HepG2 (cell line): Measurements from ENCODE around the gene HCFC1R1. TPM values are rescaled to one million over a fixed set of nuclear protein-coding genes. Genes with fewer than 3 reads are reported as not detected.
A peak's percentile ranks its signal among the peaks of the same experiment; 100 is the strongest.

Experiments used
- DMAP1 ChIP-seq: IDR thresholded peaks from 2 replicates; pipeline ENCODE4 v1.6.1; 2016
- GABPB1 ChIP-seq: IDR thresholded peaks from 2 replicates; pipeline ENCODE4 v1.6.1; 2016; ENCODE audit warnings: mild to moderate bottlenecking, missing genetic modification reagents, moderate library complexity, missing compliant biosample characterization
- GFI1 ChIP-seq: sonication (generic); formaldehyde crosslinking; IDR thresholded peaks from 2 replicates; pipeline ENCODE4 v1.5.0; 2020; ENCODE audit warnings: missing genetic modification reagents, mild to moderate bottlenecking, borderline replicate concordance
- MAF1 ChIP-seq: sonication (generic); formaldehyde crosslinking; IDR thresholded peaks from 2 replicates; pipeline ENCODE4 v1.5.0; 2020; ENCODE audit warnings: missing genetic modification reagents, borderline replicate concordance
- MIER3 ChIP-seq: IDR thresholded peaks from 2 replicates; pipeline ENCODE4 v1.6.1; 2016; ENCODE audit warnings: missing compliant biosample characterization, borderline replicate concordance
- NFIC ChIP-seq: IDR thresholded peaks from 2 replicates; pipeline ENCODE4 v1.6.1; 2012; ENCODE audit warnings: mild to moderate bottlenecking, low read length, inconsistent platforms
- ONECUT2 ChIP-seq: sonication (generic); formaldehyde crosslinking; IDR thresholded peaks from 2 replicates; pipeline ENCODE4 v1.4.0; 2020; ENCODE audit warnings: missing genetic modification reagents
- TBX2 ChIP-seq: sonication (generic); formaldehyde crosslinking; IDR thresholded peaks from 2 replicates; pipeline ENCODE4 v1.5.0; 2020; ENCODE audit warnings: missing genetic modification reagents, mild to moderate bottlenecking, borderline replicate concordance
- XBP1 ChIP-seq: sonication (generic); formaldehyde crosslinking; IDR thresholded peaks from 2 replicates; pipeline ENCODE4 v1.5.0; 2020; ENCODE audit warnings: missing genetic modification reagents
- ZFP37 ChIP-seq: sonication (generic); formaldehyde crosslinking; IDR thresholded peaks from 2 replicates; pipeline ENCODE4 v1.4.0; 2020; ENCODE audit warnings: missing genetic modification reagents, borderline replicate concordance
- ZNF20 ChIP-seq: sonication (generic); formaldehyde crosslinking; IDR thresholded peaks from 2 replicates; pipeline ENCODE4 v1.4.0; 2020; ENCODE audit warnings: mild to moderate bottlenecking, moderate library complexity, missing genetic modification reagents
- ZNF292 ChIP-seq: sonication (generic); formaldehyde crosslinking; IDR thresholded peaks from 2 replicates; pipeline ENCODE4 v1.8.1; 2022; ENCODE audit warnings: mild to moderate bottlenecking, low read depth, missing genetic modification reagents, borderline replicate concordance
- ZNF432 ChIP-seq: sonication (generic); formaldehyde crosslinking; IDR thresholded peaks from 2 replicates; pipeline ENCODE4 v1.5.0; 2020; ENCODE audit warnings: missing genetic modification reagents, mild to moderate bottlenecking, borderline replicate concordance
- ZNF501 ChIP-seq: sonication (generic); formaldehyde crosslinking; IDR thresholded peaks from 2 replicates; pipeline ENCODE4 v1.5.1; 2020; ENCODE audit warnings: mild to moderate bottlenecking, moderate library complexity, missing genetic modification reagents
- ZNF567 ChIP-seq: sonication (generic); formaldehyde crosslinking; IDR thresholded peaks from 2 replicates; pipeline ENCODE4 v1.8.1; 2023; ENCODE audit warnings: mild to moderate bottlenecking, missing genetic modification reagents, borderline replicate concordance
- ZNF878 ChIP-seq: sonication (generic); formaldehyde crosslinking; IDR thresholded peaks from 2 replicates; pipeline ENCODE4 v1.8.1; 2023; ENCODE audit warnings: mild to moderate bottlenecking, missing genetic modification reagents, moderate library complexity
- ZSCAN22 ChIP-seq: sonication (generic); formaldehyde crosslinking; IDR thresholded peaks from 2 replicates; pipeline ENCODE4 v1.4.0; 2020; ENCODE audit warnings: mild to moderate bottlenecking, missing genetic modification reagents
- ZSCAN9 ChIP-seq: IDR thresholded peaks from 2 replicates; pipeline ENCODE4 v1.6.1; 2016; ENCODE audit warnings: borderline replicate concordance
- polyA plus RNA-seq, 8 experiments: library from polyadenylated mRNA; depleted of rRNA in 3 of 8; stranded (reverse) in 7 of 8; unstranded in 1 of 8; fragments of >200 nt; fragmentation: Illumina TruSeq in 4 of 8; extraction: Trizol in 4 of 8; gene quantifications; 2 replicates each; pipeline versions ENCODE4 v1.2.1 to v1.2.3, GENCODE V29; 2011 to 2016; ENCODE audit warnings: low read depth in 4 of 8, missing spikeins in 1 of 8, mixed read lengths in 1 of 8; ENCODE audit not compliant: insufficient read depth in 1 of 8
- total RNA-seq, 5 experiments: library from RNA; depleted of rRNA; stranded (reverse); fragments of >200 nt; fragmentation: Illumina TruSeq; extraction: Trizol; gene quantifications; 2 replicates each; pipeline ENCODE4 v1.2.3, GENCODE V29; 2016; ENCODE audit warnings: low read depth in 1 of 5
- TF ChIP-seq, protein P1 (sequence below): sonication (generic); formaldehyde crosslinking; IDR thresholded peaks from 2 replicates; pipeline ENCODE4 v1.5.0; 2020; ENCODE audit warnings: mild to moderate bottlenecking, low read depth, missing genetic modification reagents, borderline replicate concordance
- TF ChIP-seq, protein P2 (sequence below): sonication (generic); formaldehyde crosslinking; IDR thresholded peaks from 2 replicates; pipeline ENCODE4 v1.5.0; 2020; ENCODE audit warnings: missing genetic modification reagents
- TF ChIP-seq, protein P3 (sequence below): sonication (generic); formaldehyde crosslinking; conservative IDR thresholded peaks from 2 replicates; pipeline ENCODE4 v1.4.0; 2020; ENCODE audit warnings: missing genetic modification reagents
- TF ChIP-seq, protein P4 (sequence below): sonication (generic); formaldehyde crosslinking; IDR thresholded peaks from 2 replicates; pipeline ENCODE4 v1.9.0; 2021; ENCODE audit warnings: missing genetic modification reagents, borderline replicate concordance
- TF ChIP-seq, protein P5 (sequence below): sonication (generic); formaldehyde crosslinking; IDR thresholded peaks from 2 replicates; pipeline ENCODE4 v1.4.0; 2020; ENCODE audit warnings: mild to moderate bottlenecking, low read depth, missing genetic modification reagents

The HCFC1R1 gene
- total and polyA plus RNA-seq, 2 of the 13 experiments (the other 11 are each of a cell fraction or from before 2014, with no cell fraction given) = 13.8 to 16.1 TPM

DNA sequence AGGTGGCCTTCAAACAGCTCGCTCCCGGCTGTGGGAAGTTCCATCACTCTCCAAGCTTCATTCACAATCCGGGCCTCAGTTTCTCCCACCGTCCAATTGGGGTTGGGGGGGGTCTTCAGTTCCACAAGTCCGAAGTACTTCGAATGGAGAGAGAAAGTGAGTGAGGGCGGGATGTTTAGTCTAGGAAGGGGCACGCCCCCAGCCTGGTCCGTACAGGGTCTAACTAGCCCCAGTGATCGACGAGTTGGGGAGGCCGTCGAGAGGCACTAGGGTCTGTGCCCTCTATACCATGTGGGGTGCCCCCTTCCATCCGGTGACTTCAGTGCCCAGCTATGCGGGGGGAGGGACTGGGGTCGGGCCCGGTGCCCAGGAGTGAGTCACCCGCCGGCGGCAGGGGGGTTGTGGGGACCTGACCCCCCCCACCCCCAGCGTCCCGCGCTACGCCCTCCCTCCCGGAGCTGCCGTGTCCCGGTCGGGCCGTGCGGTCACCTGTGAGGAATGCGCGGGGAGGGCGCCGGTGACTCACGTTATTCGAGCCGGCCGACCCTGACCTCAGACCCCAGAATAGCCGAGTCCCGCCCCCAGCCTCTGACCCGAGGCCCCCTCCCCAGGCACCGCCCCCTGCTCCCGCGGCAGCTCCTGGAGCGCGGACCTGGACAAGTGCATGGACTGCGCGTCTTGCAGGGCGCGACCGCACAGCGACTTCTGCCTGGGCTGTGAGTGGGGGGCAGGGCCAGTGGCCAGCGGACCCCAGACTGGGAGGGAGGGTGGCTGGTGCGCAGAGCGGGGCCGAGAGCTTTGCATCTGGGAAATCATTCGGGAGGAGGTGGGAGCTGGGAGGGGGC is 2.9 kb downstream of the HCFC1R1 start (continued):
- TF ChIP-seq DMAP1 (CRISPR knock-in tag) (peak; percentile 64; the same call in 1 of the 2 replicates), ZNF878 (peak; percentile 64; the same call in 1 of the 2 replicates), ZSCAN9 (CRISPR knock-in tag) (0 out of 2 replicates have a peak, but pooled peaks have one; percentile 27), NFIC (peak; percentile 62; the same call in 1 of the 2 replicates), MIER3 (peak; percentile 78; the same call in 1 of the 2 replicates), ZNF501 (CRISPR knock-in tag) (peak; percentile 12; the same call in 1 of the 2 replicates), MAF1 (no peak), ZFP37 (CRISPR knock-in tag) (0 out of 2 replicates have a peak, but pooled peaks have one; percentile 28), ZNF432 (CRISPR knock-in tag) (no peak), TBX2 (CRISPR knock-in tag) (peak; percentile 67), ONECUT2 (no peak; the same call in 1 of the 2 replicates), ZNF567 (CRISPR knock-in tag) (no peak), XBP1 (CRISPR knock-in tag) (no peak), ZSCAN22 (CRISPR knock-in tag) (no peak), ZNF20 (CRISPR knock-in tag) (no peak), GFI1 (CRISPR knock-in tag) (peak; percentile 40; the same call in 1 of the 2 replicates), GABPB1 (CRISPR knock-in tag) (peak; percentile 90), ZNF292 (CRISPR knock-in tag) (0 out of 2 replicates have a peak, but pooled peaks have one; percentile 32)
- TF ChIP-seq, protein P1, sequence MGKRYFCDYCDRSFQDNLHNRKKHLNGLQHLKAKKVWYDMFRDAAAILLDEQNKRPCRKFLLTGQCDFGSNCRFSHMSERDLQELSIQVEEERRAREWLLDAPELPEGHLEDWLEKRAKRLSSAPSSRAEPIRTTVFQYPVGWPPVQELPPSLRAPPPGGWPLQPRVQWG = no peak
- TF ChIP-seq, protein P2, sequence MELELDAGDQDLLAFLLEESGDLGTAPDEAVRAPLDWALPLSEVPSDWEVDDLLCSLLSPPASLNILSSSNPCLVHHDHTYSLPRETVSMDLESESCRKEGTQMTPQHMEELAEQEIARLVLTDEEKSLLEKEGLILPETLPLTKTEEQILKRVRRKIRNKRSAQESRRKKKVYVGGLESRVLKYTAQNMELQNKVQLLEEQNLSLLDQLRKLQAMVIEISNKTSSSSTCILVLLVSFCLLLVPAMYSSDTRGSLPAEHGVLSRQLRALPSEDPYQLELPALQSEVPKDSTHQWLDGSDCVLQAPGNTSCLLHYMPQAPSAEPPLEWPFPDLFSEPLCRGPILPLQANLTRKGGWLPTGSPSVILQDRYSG (CRISPR knock-in tag) = no peak
- TF ChIP-seq, protein P3, sequence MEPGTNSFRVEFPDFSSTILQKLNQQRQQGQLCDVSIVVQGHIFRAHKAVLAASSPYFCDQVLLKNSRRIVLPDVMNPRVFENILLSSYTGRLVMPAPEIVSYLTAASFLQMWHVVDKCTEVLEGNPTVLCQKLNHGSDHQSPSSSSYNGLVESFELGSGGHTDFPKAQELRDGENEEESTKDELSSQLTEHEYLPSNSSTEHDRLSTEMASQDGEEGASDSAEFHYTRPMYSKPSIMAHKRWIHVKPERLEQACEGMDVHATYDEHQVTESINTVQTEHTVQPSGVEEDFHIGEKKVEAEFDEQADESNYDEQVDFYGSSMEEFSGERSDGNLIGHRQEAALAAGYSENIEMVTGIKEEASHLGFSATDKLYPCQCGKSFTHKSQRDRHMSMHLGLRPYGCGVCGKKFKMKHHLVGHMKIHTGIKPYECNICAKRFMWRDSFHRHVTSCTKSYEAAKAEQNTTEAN = 0 out of 2 replicates have a peak, but pooled peaks have one; percentile 32
- TF ChIP-seq, protein P4, sequence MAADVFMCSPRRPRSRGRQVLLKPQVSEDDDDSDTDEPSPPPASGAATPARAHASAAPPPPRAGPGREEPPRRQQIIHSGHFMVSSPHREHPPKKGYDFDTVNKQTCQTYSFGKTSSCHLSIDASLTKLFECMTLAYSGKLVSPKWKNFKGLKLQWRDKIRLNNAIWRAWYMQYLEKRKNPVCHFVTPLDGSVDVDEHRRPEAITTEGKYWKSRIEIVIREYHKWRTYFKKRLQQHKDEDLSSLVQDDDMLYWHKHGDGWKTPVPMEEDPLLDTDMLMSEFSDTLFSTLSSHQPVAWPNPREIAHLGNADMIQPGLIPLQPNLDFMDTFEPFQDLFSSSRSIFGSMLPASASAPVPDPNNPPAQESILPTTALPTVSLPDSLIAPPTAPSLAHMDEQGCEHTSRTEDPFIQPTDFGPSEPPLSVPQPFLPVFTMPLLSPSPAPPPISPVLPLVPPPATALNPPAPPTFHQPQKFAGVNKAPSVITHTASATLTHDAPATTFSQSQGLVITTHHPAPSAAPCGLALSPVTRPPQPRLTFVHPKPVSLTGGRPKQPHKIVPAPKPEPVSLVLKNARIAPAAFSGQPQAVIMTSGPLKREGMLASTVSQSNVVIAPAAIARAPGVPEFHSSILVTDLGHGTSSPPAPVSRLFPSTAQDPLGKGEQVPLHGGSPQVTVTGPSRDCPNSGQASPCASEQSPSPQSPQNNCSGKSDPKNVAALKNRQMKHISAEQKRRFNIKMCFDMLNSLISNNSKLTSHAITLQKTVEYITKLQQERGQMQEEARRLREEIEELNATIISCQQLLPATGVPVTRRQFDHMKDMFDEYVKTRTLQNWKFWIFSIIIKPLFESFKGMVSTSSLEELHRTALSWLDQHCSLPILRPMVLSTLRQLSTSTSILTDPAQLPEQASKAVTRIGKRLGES (CRISPR knock-in tag) = no peak
- TF ChIP-seq, protein P5, sequence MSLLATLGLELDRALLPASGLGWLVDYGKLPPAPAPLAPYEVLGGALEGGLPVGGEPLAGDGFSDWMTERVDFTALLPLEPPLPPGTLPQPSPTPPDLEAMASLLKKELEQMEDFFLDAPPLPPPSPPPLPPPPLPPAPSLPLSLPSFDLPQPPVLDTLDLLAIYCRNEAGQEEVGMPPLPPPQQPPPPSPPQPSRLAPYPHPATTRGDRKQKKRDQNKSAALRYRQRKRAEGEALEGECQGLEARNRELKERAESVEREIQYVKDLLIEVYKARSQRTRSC (CRISPR knock-in tag) = no peak
